Natural killer cell treated with Interleukin-12 subunit alpha and Interleukin-12 subunit beta and Interleukin-15 and Interleukin-18, amount 100 ng/mL, for 72 hours (primary cell): ENCODE results near the gene ZNF236. TPM values are rescaled to one million over a fixed set of nuclear protein-coding genes. Genes with fewer than 3 reads are reported as not detected.
"Not testable (repeated sequence)": the region's sequence is repeated elsewhere in the genome, so short reads cannot be mapped to it uniquely, and the experiment has no call there.

ENCODE experiments used
- ATAC-seq, 2 donors: fragments of 150-1000 bp; cut with Tn5 transposase in 1 of 2; sonication (Bioruptor Pico), chemical (Tn5 transposase) in 1 of 2; 2 replicates each; pipeline ENCODE4 v1.10.0; 2021
- DNase-seq: peaks from one replicate; pipeline ENCODE4 v3.0.0; 2022; ENCODE audit warnings: low spot score
- H3K27ac Mint-ChIP-seq, 2 donors: 1 replicate in 1 of 2; 2 replicates in 1 of 2; pipeline ENCODE4 v1.8.0; 2022; ENCODE audit warnings: mixed read lengths in 2 of 2, mild to moderate bottlenecking in 1 of 2, moderate library complexity in 1 of 2
- H3K27me3 Mint-ChIP-seq, 2 donors: 1 replicate in 1 of 2; 2 replicates in 1 of 2; pipeline ENCODE4 v1.8.0; 2022; ENCODE audit warnings: mixed read lengths in 2 of 2
- H3K36me3 Mint-ChIP-seq: one replicate; pipeline ENCODE4 v1.8.0; 2022; ENCODE audit warnings: mixed read lengths
- H3K4me1 Mint-ChIP-seq, 2 donors: 1 replicate in 1 of 2; 2 replicates in 1 of 2; pipeline ENCODE4 v1.8.0; 2022; ENCODE audit warnings: low read depth in 2 of 2, mixed read lengths in 2 of 2, mild to moderate bottlenecking in 1 of 2
- H3K4me3 Mint-ChIP-seq: one replicate; pipeline ENCODE4 v1.8.0; 2022; ENCODE audit warnings: mixed read lengths
- H3K9me3 Mint-ChIP-seq: 2 replicates; pipeline ENCODE4 v1.8.0; 2022; ENCODE audit warnings: mixed read lengths
- total RNA-seq, 2 donors: library from RNA; stranded (reverse); gene quantifications; one replicate each; pipeline ENCODE4 v1.2.3, GENCODE V29; 2022

Gene ZNF236
- total RNA-seq, 2 donors from 2014 or later, result 18.0 to 37.4 TPM

DNA sequence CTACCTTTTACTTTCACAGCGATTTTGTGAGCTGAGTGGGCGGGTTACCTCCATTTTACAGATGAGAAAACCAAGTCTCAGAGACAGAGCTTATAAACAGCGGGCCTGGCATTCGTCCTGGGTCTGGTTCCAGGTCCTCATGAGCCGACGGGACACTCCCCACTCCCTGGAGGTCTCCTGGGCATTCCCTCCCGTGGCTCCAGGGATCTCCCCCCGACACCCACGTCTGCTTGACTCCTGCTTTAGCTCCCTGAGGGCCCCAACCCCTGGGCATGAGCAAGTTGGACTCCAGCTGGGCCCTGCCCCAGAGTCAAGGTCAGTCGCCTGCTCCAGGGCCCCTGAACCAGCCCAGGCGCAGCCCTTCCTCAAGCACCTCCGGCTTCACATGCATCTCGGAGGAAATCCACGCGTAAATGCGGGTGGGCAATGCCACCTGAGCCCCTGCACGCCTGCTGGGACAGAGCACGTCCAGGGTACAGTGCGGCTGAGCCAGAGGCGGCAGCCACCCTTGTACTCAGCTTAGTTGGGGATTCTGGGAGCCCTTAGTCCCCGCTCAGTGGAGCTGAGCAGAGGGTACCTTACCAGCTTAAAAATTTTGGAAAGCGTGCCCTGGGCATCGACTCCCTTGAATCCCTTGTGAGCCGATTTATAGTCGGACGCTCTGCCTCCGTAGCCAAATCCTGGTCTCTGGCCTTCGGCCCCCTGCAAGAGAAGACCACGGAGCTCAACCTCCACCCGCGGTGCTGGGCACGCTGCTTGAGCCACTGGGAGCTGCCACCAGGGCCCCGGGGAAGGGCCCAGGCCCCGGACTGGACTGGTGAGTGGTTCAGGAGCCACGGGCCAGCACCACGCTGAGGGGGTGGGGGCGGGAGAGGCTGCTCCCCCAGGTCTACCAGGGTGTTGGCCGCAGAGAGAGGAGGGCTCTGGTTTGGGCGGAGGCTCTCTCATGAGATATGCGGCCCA is 162.1 kb downstream of the ZNF236 start:
- Mint-ChIP-seq H3K9me3 (no peaks in the 10 kb centered on the region), H3K4me3 (no peak overlapping the region), H3K27me3 (no peaks in the 10 kb centered on the region), H3K27ac (no peak overlapping the region), H3K36me3 (no peaks in the 10 kb centered on the region), H3K4me1 (peaks cover 4 to 5% of the 10 kb centered on the region in 2 donors)
- DNase-seq, result peak; percentile 59
- ATAC-seq, result no peak

DNA sequence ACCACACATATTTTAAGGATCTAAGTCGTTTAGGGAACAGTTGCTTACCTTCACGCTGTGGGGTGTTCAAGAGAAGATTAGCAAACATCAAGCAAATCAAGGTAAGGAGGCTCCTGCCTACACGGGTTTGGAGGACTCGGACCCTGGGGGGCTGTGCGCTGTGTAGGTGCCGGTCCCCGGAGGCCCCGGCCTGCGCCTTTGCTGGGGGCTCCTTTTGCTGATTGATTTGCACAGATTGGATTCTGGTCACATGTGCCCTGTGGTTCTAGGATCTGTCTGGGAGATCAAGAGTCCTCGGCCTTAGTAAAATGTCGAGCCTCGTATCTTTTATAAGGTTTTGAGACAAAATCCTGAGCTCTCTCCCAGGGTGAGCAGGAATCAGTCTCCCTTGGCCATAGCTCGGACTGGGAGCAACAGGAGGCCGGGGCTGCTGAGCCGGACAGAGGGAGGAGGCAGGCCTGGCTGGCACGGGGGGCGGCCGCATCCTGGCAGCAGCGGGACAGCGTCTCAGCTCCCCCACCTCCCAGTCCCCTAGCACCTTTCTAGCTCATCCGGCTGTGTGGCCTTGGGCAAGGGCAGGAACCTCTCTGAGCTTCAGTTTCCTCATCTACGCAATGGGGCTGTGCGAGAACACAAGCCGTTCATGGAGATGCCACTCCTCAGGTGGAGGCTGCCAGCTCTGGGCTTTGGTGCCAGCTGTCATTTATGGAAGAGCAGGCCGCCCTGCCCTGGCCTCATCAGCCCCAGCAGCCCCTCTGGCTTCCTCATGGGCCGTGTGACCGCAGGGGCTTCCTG is 163.0 kb downstream of the ZNF236 start:
- ATAC-seq (no peak), DNase-seq (no peak)
- H3K27me3 Mint-ChIP-seq, result no peaks in the 10 kb centered on the region
- H3K27ac Mint-ChIP-seq, result no peak overlapping the region
- no peaks in the 10 kb centered on the region for H3K9me3 Mint-ChIP-seq
- H3K4me3 Mint-ChIP-seq, result no peak overlapping the region
- H3K36me3 Mint-ChIP-seq, result no peaks in the 10 kb centered on the region
- peaks cover 4 to 9% of the 10 kb centered on the region in 2 donors for H3K4me1 Mint-ChIP-seq

DNA sequence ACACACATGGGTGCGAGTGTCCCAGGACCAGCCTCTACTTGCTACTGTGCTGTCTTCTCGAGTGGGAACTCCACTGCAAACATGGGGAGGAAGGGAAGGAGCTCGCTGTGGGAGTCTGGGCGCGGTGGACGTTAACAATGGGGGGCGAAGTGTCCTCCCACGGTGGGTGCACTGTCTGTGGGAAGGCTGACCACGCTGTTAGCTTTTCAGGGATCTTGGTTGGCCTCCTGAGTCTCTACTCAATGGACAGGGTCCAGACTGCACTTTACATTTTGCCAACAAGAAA is 163.5 kb downstream of the ZNF236 start:
- Mint-ChIP-seq H3K27me3 (no peaks in the 10 kb centered on the region), H3K27ac (no peak overlapping the region), H3K4me1 (peaks cover 4 to 14% of the 10 kb centered on the region in 2 donors), H3K36me3 (no peaks in the 10 kb centered on the region), H3K4me3 (no peak overlapping the region), H3K9me3 (no peaks in the 10 kb centered on the region)
- DNase-seq (no peak), ATAC-seq (no peak)

GRCh38 chr18:76986406-76986805 is 164.0 kb downstream of the ZNF236 start:
- H3K36me3 Mint-ChIP-seq, result no peaks in the 10 kb centered on the region
- H3K27me3 Mint-ChIP-seq, result no peaks in the 10 kb centered on the region
- H3K4me3 Mint-ChIP-seq, result no peak overlapping the region
- DNase-seq, result peak; percentile 28
- no peaks in the 10 kb centered on the region for H3K9me3 Mint-ChIP-seq
- ATAC-seq, result no peak
- no peak overlapping the region for H3K27ac Mint-ChIP-seq
- peaks cover 4 to 17% of the 10 kb centered on the region in 2 donors for H3K4me1 Mint-ChIP-seq

- Mint-ChIP-seq H3K4me1 (peaks cover under 1 to 18% of the 10 kb centered on the region in 2 donors), H3K36me3 (no peaks in the 10 kb centered on the region), H3K27me3 (no peaks in the 10 kb centered on the region), H3K4me3 (peak overlapping the region; percentile 25), H3K9me3 (no peaks in the 10 kb centered on the region), H3K27ac (no peak overlapping the region)
- DNase-seq (no peak), ATAC-seq (no peak)
Measured at GRCh38 chr18:76988031-76988826, 165.9 kb downstream of the ZNF236 start.

DNA sequence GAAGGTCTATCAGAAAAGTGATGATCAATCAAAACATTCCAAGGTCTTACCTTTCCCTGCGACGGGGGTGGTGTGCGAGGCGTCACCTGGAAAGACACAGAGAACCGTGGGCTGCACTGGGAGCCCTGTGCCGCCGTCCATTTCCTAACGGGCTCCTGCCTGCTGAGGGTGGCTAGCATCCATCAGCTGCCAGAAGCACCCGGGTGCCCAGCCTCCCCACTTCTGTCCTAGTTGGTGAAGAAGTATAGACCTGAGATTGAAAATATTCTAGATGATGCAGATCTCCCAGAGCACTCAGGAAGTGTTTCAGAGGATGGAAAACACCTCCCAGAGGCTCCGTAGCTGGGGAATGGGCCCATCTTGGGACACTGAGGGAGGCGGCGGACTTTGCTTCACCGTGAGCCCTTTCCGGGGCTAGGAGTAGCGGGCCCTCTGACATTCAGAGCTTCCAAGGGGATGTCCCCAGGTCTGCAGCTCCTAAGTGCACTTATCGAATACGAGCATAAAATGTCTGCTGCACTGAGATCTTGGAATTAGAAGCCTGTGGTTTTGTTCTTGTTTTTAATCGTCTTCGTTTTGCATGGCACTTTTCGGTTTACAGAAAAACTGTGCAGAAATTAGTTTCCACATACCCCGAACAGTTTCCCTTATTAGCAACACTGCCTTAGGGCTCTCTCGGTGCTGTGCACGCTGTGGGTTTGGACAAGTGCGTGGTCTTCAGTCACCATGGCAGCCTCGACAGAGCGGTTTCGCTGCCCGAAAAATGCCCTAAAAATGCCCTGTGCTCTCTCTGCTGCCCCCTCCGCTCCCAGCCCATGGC is 166.7 kb downstream of the ZNF236 start:
- no peaks in the 10 kb centered on the region for H3K9me3 Mint-ChIP-seq
- ATAC-seq (peak in 1 of 2 donors; percentile 45), DNase-seq (peak; percentile 60)
- no peaks in the 10 kb centered on the region for H3K27me3 Mint-ChIP-seq
- H3K27ac Mint-ChIP-seq, result no peak overlapping the region
- peak overlapping the region; percentile 25 for H3K4me3 Mint-ChIP-seq
- peaks cover 0 to 21% of the 10 kb centered on the region in 2 donors for H3K4me1 Mint-ChIP-seq
- H3K36me3 Mint-ChIP-seq, result no peaks in the 10 kb centered on the region

DNA sequence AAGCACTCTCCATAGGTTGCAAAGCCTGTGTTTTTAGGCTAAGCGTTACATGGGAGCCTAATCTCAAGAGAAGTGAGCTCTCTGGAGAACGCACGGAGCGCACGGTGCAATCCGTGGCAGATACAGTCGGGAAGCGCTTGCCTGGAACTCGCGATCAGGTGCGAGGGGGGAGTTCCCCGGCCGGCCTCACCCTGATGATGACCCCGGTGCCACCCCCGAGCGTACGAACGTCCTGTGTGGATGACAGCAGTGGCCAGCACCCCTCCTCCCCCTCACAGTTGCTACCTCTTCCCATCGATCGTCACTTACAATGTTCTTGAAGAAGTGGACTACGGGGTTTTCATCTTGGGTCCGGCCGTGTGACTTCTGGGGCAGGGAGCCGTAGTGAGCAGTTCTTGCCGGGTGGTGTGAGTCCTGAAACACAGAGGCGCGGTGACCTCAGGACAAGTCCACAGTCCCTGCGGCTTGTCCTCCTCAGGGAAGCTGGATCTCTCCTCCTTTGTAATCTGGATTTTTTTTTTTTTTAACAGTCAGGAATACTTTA is 167.4 kb downstream of the ZNF236 start:
- ATAC-seq (no peak), DNase-seq (no peak)
- H3K27me3 Mint-ChIP-seq, result no peaks in the 10 kb centered on the region
- H3K4me1 Mint-ChIP-seq, result peaks cover 0 to 21% of the 10 kb centered on the region in 2 donors
- H3K27ac Mint-ChIP-seq, result no peak overlapping the region
- H3K9me3 Mint-ChIP-seq, result no peaks in the 10 kb centered on the region
- no peaks in the 10 kb centered on the region for H3K36me3 Mint-ChIP-seq
- H3K4me3 Mint-ChIP-seq, result no peak overlapping the region

DNA sequence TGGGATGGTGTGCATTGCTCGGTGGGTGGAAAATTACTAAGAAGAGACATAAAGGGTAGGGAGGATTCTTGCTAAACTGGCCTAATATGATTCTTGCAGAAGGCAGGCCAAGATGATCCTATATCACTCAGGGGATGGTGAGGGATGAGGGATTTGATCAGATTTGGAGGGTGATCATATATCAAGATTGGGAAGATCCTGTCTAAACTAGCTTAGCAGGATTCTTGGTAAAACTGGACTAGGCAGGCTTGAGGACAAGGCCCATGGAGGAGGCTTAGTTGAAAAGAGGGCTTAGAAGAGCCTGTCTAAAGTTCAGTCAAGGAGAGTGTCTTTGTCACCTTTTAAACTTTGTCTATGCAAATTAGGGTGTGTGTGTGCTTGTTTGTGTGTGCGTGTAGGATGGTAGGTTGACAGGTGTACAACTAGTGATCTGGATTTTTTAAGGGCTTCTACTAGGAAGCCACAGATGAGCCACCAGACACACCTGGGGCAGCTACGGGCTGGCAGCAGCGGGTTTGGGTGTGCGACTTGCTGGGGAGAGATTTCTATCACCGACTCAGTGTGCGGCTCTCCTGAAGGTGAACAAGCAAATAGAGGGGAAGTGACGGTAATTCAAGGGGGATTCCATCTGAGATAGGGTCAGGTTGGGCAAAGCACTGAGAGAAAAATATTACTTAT is 168.1 kb downstream of the ZNF236 start:
- Mint-ChIP-seq H3K4me1 (peaks cover 0 to 21% of the 10 kb centered on the region in 2 donors), H3K27ac (peak overlapping the region in 1 of 2 donors; percentile 59)
- not testable (repeated sequence) for H3K27me3 Mint-ChIP-seq, H3K4me3 Mint-ChIP-seq, H3K9me3 Mint-ChIP-seq, ATAC-seq, DNase-seq, H3K36me3 Mint-ChIP-seq

DNA sequence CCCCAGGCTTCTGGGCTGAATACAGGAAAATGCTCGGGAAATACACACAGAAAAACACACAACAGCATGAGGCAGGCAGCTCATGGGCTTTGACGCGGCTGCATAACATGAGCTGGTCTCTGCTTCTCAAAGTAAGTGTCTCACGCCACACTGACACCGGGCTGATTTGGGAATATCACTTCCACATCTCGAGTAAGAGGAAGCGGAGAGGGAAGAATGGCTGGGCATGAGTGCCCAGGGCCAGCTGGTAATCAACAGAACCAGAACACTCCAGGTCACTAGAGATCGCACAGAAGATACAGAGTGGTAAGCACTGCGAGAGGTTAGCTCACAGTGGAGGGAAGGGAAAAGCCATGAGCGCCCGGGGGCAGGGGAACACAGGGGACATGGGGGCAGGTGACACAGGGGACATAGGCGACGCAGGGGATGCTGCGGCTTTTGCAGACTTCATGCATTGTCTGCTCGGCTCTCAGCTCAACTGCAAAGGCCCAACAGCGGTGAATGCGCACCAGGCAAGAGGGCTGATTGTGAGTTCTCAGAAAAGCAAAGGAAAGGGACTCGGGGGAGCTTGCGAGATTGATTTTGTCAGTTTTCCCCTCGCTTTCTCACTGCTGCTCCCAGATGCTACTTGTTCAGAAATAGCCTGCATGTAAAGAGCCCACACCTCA is 168.8 kb downstream of the ZNF236 start:
- Mint-ChIP-seq H3K9me3 (no peaks in the 10 kb centered on the region), H3K27ac (peak overlapping the region in 1 of 2 donors; percentile 59), H3K27me3 (no peaks in the 10 kb centered on the region), H3K4me1 (peaks cover 0 to 21% of the 10 kb centered on the region in 2 donors), H3K4me3 (no peak overlapping the region), H3K36me3 (no peaks in the 10 kb centered on the region)
- DNase-seq (no peak), ATAC-seq (no peak)

DNA sequence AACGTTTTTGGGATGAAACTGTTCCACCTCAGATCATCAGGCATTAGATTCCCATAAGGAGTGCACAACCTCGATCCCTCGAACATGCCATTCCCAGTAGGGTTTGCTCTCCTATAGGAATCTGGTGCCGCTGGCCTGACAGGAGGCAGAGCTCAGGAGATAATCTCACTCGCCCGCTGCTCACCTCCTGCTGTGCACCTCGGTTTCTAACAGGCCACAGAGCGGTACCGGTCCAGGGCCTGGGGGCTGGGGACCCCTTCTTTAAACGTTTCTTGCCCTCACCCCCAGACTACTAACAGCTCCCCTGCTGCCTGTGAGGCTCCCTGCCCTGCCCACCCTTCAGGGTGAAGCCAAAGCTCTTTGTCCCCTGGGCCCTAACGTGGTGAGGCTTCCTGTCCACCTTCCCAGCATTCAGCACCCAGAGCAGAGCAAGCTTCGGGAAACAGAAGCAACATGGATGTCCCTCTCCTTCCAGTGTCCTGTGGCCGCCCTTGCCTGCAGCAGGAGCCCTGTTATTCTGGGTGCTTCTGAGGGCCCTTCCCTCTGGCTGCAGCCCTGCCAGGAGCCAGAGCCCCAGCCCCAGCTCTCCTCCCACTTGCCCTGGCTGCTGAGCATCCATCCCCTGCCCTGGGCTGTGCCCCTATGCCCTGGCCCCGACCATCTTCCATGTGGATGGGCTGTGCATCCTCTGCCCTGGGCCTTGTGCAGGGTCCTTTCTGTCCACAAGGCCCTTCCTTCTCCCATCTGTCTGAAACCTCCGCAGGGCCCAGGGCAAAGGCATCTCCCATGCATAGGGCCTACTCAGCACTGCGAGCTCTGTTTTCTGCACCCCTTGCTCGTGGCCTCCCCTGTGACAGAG is 170.1 kb downstream of the ZNF236 start:
- Mint-ChIP-seq H3K27me3 (no peaks in the 10 kb centered on the region), H3K4me3 (no peak overlapping the region), H3K9me3 (no peaks in the 10 kb centered on the region), H3K4me1 (peaks cover 0 to 21% of the 10 kb centered on the region in 2 donors), H3K36me3 (no peaks in the 10 kb centered on the region), H3K27ac (no peak overlapping the region)
- ATAC-seq (no peak), DNase-seq (no peak)

GRCh38 chr18:76993085-76993382 is 170.7 kb downstream of the ZNF236 start:
- H3K4me1 Mint-ChIP-seq, result peaks cover 0 to 21% of the 10 kb centered on the region in 2 donors
- no peak overlapping the region for H3K27ac Mint-ChIP-seq
- no peak for ATAC-seq

More at GRCh38 chr18:76993085-76993382, 170.7 kb downstream of the ZNF236 start:
- no peaks in the 10 kb centered on the region for H3K27me3 Mint-ChIP-seq
- H3K9me3 Mint-ChIP-seq, result no peaks in the 10 kb centered on the region
- no peak overlapping the region for H3K4me3 Mint-ChIP-seq
- H3K36me3 Mint-ChIP-seq, result no peaks in the 10 kb centered on the region
- no peak for DNase-seq
